HG03045 (cell line): ENCODE data around the gene CPAMD8.
"Not testable (repeated sequence)": the region's sequence is repeated elsewhere in the genome, so short reads cannot be mapped to it uniquely, and the experiment has no call there.

Experiments
- ATAC-seq: cut with Tn5 transposase; IDR thresholded peaks from one replicate; pipeline ENCODE4 v1.9.1; 2021; ENCODE audit warnings: mild to moderate bottlenecking, moderate library complexity; ENCODE audit not compliant: unreplicated experiment

The CPAMD8 gene

DNA sequence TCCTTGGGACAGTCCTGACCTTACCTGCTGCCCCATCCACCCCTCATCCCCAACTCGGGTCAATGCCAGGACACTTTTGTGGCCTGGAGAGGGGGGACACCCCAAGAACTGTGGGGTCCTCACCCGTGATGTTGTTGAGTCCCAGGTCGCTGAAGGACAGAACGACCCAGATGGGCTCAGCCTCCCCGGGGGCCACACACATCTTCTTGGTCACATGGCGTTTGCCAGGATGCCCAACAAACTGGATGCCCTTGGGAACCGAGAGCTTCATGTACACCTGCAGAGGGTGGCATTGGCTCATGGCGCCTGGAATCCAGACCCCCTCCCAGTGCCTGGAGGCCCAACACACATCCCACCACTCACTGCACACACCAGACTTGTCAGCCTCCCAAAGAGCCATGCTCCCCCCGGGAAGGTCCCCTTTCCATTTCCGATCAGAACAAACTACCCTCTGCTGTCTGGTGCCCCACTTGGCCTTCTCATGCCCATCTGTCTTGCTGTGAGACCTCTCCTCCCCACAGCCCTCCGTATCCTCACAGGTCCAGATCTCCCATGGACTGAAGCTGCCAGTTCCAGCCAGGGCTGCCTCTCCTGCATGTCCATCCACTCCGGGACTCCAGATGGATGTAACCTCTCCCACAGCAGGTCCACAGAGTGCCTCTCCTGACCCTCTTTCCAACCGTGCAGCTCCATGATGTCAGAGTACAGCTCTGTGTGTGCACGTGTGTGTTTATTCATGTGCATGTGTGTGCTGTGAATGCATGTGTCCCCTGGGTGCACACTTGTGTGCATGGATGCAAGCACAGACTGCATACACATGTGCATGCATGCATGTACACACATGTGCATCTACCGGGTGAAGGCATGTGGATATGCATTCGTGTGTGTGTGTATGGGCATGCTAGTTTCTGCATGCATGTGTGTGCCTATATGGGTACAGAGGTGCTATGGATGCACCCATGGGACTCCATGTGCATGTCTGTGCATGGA lies 79.4 kb downstream of the CPAMD8 start:
- ATAC-seq, result no peak

DNA sequence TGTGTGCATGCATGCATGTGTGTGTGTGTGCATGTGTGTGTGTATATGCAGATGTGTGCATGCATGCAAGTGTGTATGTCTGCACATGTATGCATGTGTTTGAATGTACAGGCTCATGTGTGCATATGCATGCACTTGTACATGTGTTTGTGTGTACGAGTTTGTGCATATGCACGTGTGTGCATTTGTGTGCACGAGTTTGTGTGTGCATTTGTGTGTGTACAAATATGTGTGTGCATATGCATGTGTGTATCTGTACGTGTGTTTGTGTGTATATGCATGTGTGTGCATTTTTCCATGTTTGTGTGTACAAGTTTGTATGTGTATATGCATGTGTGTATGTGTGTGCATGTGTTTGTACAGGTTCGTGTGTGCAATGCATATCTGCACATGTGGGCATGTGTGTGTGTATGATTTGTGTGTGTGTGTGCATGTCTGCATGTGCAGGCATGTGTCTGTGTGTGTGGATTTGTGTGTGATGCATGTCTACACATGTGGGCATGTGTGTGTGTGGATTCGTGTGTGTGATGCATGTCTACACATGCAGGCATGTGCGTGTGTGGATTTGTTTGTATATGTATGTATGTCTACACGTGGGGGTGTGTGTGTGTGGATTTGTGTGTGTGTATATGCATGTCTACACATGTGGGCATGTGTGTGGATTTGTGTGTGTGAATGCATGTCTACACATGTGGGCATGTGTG lies 80.7 kb downstream of the CPAMD8 start:
- ATAC-seq, result no peak

- ATAC-seq, result no peak
Observed at GRCh38 chr19:16945364-16945714, 81.3 kb downstream of the CPAMD8 start.

GRCh38 chr19:16944626-16945363 lies 81.8 kb downstream of the CPAMD8 start:
- no peak for ATAC-seq

GRCh38 chr19:16943942-16944625 lies 82.5 kb downstream of the CPAMD8 start:
- ATAC-seq, result no peak

GRCh38 chr19:16943090-16943489 lies 83.5 kb downstream of the CPAMD8 start:
- not testable (repeated sequence) for ATAC-seq

DNA sequence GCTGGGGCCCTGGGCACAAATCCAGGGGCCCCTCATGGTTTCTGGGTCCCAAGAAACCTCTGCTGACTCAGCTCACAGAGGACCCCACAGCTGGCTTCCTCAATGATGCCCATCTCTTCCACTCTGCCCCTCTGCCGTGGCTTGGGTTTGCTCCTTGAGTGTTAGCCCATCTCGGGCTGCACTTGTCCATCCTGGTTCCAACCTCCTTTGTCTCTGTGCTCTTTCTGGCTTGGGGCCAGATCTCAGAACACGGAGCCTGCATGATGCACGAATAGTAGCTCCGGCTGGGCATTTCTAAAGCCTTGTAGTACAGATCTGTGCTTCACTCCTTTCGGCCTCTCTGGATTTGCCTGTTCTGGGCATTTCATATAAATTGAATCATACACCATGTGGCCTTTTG lies 84.0 kb downstream of the CPAMD8 start:
- ATAC-seq, result no peak

GRCh38 chr19:16940626-16941025 lies 86.0 kb downstream of the CPAMD8 start:
- ATAC-seq, result no peak

DNA sequence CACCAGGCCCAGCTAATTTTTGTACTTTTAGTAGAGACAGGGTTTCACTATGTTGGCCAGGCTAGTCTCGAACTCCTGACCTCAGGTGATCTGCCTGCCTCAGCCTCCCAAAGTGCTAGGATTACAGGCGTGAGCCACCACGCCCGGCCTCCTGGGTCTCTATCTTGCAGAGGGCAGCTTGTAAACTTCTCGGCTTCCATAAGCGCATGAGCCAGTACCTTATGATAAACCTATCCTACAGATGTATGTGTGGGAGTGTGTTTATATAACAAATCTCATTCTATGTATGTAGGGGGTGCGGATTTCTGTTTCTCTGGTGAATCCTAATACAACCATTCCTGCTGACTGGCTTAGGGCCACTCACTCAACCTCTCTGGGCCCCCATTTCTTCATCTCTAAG lies 86.5 kb downstream of the CPAMD8 start:
- not testable (repeated sequence) for ATAC-seq

GRCh38 chr19:16938211-16938610 lies 88.4 kb downstream of the CPAMD8 start:
- no peak for ATAC-seq

DNA sequence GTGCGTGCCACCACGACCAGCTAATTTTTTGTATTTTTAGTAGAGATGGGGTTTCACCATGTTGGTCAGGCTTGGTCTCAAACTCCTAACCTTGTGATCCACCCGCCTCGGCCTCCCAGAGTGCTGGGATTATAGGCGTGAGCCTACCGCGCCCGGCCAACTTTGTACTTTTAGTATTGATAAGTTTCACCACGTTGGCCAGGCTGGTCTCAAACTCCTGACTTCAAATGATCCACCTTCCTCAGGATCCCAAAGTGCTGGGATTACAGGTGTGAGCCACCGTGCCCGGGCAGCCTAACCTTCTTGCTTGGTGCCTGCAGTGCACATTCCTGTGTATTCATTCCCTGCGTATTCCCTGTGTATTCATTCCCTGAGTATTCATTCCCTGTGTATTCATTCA lies 88.8 kb downstream of the CPAMD8 start:
- not testable (repeated sequence) for ATAC-seq

- ATAC-seq, result no peak
Observed at GRCh38 chr19:16936901-16937300, 89.7 kb downstream of the CPAMD8 start.

GRCh38 chr19:16934489-16934888 lies 92.1 kb downstream of the CPAMD8 start:
- no peak for ATAC-seq

- no peak for ATAC-seq
Observed at GRCh38 chr19:16931306-16931705, 95.3 kb downstream of the CPAMD8 start.

GRCh38 chr19:16930753-16931152 lies 95.9 kb downstream of the CPAMD8 start:
- ATAC-seq, result no peak

- no peak for ATAC-seq
Observed at GRCh38 chr19:16928916-16929315, 97.7 kb downstream of the CPAMD8 start.

DNA sequence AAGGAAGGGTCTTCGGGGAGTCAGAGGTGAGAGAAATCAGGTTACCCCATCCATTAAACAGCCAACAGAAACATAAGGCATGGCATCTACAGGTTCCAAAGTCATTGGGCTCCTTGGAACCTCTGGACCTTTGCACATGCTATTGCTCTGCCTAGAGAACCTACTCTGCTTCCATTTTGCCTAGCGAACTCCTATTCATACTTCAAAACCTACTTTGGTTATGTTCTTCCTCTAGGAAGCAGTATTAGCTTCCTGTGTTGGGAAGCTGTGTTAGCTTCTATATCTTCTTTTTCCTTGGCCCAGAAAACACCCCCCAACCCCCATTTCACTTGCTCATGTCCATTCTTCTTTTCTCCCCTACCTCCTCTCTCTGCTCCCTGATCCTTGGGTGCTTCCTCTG lies 98.3 kb downstream of the CPAMD8 start:
- ATAC-seq, result no peak

- ATAC-seq, result no peak
Observed at GRCh38 chr19:16927883-16928282, 98.7 kb downstream of the CPAMD8 start.

DNA sequence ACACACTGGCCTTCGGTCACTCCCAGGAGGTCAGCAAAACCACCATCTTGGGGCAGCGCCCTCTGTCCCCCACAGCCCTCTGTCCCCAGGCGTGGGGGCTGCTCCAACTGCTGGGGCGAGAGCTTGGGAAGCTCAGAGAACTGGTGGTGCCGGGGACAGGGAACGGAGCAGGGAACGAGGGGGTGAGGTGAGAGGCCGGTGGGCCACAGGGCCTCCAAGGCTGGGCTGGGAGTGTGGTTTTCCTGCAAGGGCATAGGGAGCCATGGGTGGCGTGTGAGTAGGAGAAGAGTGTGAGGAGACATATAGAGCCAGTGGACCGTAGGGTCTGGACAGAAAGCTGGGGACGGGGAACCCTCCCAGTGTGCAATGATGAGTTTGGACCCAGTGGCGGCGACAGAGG lies 103.7 kb downstream of the CPAMD8 start:
- no peak for ATAC-seq

DNA sequence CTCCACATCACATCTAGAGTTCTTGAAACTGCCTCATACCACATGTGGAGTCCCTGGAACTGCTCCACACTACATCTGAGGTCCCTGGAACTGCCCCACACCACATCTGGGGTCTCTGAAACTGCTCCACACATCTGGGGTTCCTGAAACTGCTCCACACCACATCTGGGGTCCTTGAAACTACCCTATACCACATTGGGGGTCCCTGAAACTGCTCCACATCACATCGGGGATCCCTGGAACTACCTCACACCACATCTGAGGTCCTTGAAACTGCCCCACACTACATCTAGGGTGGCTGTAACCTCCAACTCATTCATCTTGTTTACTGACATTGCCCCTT lies 104.0 kb downstream of the CPAMD8 start:
- ATAC-seq, result no peak
